ENCODE data around the gene HLA-DPA1.

Gene HLA-DPA1

DNA sequence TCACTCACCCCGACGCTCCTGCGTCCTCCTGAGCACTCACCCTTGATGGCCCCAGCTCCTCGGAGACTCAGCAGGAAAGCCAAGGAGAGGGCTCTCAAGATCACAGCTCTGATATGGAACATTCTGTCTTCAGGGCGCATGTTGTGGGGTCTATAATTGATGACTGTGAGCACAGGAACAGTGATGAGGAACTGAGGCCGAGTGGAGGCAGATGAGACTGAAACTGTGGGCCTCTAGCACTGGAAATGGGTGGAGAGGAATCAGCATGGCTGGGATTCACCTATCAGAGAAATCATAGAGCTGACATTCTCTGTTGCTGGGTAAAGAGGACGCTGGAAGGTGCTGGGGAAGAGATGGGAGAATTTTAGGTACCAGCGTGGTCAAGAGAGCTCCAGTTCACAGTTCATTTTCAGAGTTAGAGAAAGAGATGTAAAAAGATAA, at the start of gene HLA-DPA1:
Gene HLA-DPA1 (minus strand): TSS at position 219 of the 441 bp plus-strand sequence.
- DNase-seq (ENCODE audit: low read depth) = peak; percentile 22
- TF ChIP-seq, protein P1, sequence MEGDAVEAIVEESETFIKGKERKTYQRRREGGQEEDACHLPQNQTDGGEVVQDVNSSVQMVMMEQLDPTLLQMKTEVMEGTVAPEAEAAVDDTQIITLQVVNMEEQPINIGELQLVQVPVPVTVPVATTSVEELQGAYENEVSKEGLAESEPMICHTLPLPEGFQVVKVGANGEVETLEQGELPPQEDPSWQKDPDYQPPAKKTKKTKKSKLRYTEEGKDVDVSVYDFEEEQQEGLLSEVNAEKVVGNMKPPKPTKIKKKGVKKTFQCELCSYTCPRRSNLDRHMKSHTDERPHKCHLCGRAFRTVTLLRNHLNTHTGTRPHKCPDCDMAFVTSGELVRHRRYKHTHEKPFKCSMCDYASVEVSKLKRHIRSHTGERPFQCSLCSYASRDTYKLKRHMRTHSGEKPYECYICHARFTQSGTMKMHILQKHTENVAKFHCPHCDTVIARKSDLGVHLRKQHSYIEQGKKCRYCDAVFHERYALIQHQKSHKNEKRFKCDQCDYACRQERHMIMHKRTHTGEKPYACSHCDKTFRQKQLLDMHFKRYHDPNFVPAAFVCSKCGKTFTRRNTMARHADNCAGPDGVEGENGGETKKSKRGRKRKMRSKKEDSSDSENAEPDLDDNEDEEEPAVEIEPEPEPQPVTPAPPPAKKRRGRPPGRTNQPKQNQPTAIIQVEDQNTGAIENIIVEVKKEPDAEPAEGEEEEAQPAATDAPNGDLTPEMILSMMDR (IDR thresholded peaks at IDR 0.05; ENCODE audit: low read length, missing control alignments) = no peak
- H3K4me3 ChIP-seq (replicated peaks; ENCODE audit: low read depth, low read length) = no peak within 1 kb of the TSS

- TF ChIP-seq, protein P1 (IDR thresholded peaks at IDR 0.05; ENCODE audit: low read length, missing control alignments) = no peak
- no peak overlapping the region for H3K4me3 ChIP-seq (replicated peaks; ENCODE audit: low read depth, low read length)
- DNase-seq (ENCODE audit: low read depth) = no peak
Observed at GRCh38 chr6:33123181-33123580, 49.7 kb upstream of the HLA-DPA1 start.

DNA sequence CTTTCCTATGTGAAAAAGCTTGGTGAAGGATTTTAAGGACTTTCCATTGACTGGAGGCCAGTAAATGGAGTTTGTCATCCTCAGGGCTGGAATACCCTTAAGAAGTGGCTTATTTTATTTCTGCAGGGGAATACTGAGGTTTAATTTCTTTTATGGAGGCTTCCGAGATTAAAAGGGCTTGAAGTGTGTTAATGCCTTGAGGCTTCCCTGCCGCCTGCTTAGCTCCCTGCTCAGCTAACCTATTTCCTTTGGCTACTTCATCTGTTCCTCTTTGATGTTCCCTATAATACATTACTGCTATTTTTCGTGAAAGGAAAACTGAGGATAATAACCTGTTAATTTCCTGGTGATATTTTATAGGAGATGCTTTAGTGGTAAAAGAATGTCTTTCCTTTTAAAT, 46.6 kb upstream of the HLA-DPA1 start:
- TF ChIP-seq, protein P1 (IDR thresholded peaks at IDR 0.05; ENCODE audit: low read length, missing control alignments) = no peak
- no peak overlapping the region for H3K4me3 ChIP-seq (replicated peaks; ENCODE audit: low read depth, low read length)

GRCh38 chr6:33118525-33119123, 45.2 kb upstream of the HLA-DPA1 start:
- no peak overlapping the region for H3K4me3 ChIP-seq (replicated peaks; ENCODE audit: low read depth, low read length)
- DNase-seq (ENCODE audit: low read depth) = peak; percentile 73
- TF ChIP-seq, protein P1 (IDR thresholded peaks at IDR 0.05; ENCODE audit: low read length, missing control alignments) = peak; percentile 70

More for the DNA sequence above, 46.6 kb upstream of the HLA-DPA1 start:
- DNase-seq (ENCODE audit: low read depth) = no peak

DNA sequence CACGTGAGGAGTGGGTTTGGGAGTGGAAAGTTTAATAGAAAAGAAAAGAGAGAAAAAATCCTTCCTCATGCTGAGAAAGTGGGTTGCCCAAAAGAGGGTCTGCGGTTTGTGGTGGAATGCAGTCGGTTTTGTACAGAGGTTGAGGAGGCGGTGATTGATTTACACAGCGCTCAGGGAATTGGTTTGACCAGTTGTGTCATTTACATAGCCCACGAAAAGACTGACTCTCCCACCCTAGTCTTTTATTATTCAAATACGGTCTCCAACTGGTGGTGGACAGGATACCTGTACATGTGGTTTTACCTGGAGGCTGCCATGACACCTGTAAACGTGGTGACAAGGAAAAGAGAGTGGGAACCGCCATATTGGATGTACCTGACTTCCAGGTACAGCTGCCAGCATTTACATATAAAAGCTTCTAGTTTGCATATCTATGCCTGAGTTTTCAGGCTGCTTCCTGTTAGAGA, 44.4 kb upstream of the HLA-DPA1 start:
- no peak for DNase-seq (ENCODE audit: low read depth)
- TF ChIP-seq, protein P1 (IDR thresholded peaks at IDR 0.05; ENCODE audit: low read length, missing control alignments) = no peak
- H3K4me3 ChIP-seq (replicated peaks; ENCODE audit: low read depth, low read length) = no peak overlapping the region

DNA sequence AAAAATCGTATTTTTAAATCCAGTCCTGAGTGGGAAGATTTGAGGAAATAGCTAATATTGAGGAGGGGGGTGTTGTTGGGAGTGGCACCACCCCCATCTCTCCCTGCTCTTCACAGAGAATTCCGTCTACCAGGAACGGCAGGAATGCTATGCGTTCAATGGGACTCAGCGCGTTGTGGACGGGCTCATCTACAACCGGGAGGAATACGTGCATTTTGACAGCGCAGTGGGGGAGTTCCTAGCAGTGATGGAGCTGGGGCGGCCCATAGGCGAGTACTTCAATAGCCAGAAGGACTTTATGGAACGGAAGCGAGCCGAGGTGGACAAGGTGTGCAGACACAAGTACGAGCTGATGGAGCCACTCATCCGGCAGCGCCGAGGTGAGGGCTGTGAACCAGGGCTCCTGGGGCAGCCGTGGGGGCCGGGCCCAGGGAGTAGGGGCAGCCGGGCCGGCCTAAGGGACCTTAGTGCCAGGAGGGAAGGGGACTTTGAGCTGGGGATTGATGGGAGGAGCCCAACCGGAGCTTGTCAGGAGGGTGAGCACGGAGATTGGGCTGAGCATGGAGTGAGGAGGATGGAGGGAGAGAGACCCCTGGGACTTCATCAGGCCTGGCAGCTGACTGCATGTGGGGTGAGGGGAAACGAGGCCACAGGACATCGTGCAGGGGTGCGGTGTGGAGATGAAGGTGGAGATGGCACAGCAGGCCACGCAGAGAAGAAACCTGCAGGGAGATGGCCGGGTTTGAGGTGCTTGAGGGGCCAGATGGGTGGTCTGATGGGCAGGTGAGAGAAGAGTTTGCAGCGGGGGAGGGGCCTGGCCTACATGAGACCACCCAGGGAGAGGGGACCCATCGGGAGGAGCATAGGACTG, 43.6 kb upstream of the HLA-DPA1 start:
- no peak for DNase-seq (ENCODE audit: low read depth)
- no peak overlapping the region for H3K4me3 ChIP-seq (replicated peaks; ENCODE audit: low read depth, low read length)
- TF ChIP-seq, protein P1 (IDR thresholded peaks at IDR 0.05; ENCODE audit: low read length, missing control alignments) = no peak
